Astrocyte of the spinal cord (primary cell): ENCODE results near the gene TRIM27.
A peak's percentile ranks its signal among the peaks of the same experiment; 100 is the strongest.

Source experiments
- DNase-seq: peaks from one replicate; pipeline ENCODE4 v3.0.0; 2011; ENCODE audit warnings: low read depth, low spot score
- H3K4me3 ChIP-seq: 2 replicates; pipeline ENCODE4 v1.5.1; 2011; ENCODE audit warnings: low read depth, mild to moderate bottlenecking, low read length, moderate library complexity
- CTCF ChIP-seq: IDR thresholded peaks from 2 replicates; pipeline ENCODE4 v1.5.1; 2012; ENCODE audit warnings: low read depth, mild to moderate bottlenecking, low read length, inconsistent platforms
- in situ Hi-C: cut with HindIII; loops from 2 replicates; pipeline ENCODE4 v1.10.0; 2017; ENCODE audit warnings: low sequenced_read_pairs

The TRIM27 gene

GRCh38 chr6:28896505-28897368 is 27.0 kb downstream of the TRIM27 start:
- DNase-seq, result peak; percentile 65
- TF ChIP-seq CTCF, result peak; percentile 34
- H3K4me3 ChIP-seq, result peak overlapping the region; percentile 78
- in situ Hi-C loops, result no loop called here

- in situ Hi-C loops, result no loop called here
- peak; percentile 98 for DNase-seq
- TF ChIP-seq CTCF, result no peak
- H3K4me3 ChIP-seq, result peak overlapping the region; percentile 78
Observed at GRCh38 chr6:28895131-28895812, 28.5 kb downstream of the TRIM27 start.

GRCh38 chr6:28893172-28893799 is 30.5 kb downstream of the TRIM27 start:
- TF ChIP-seq CTCF, result no peak
- no peak overlapping the region for H3K4me3 ChIP-seq
- no peak for DNase-seq
- in situ Hi-C loops, result no loop called here

GRCh38 chr6:28892525-28892924 is 31.3 kb downstream of the TRIM27 start:
- no peak for TF ChIP-seq CTCF
- in situ Hi-C loops, result no loop called here

GRCh38 chr6:28887796-28888496 is 35.8 kb downstream of the TRIM27 start:
- no peak for DNase-seq
- H3K4me3 ChIP-seq, result no peak overlapping the region
- no peak for TF ChIP-seq CTCF
- in situ Hi-C loops, result no loop called here

More at GRCh38 chr6:28892525-28892924, 31.3 kb downstream of the TRIM27 start:
- H3K4me3 ChIP-seq, result no peak overlapping the region
- DNase-seq, result no peak

- H3K4me3 ChIP-seq, result no peak overlapping the region
- no peak for TF ChIP-seq CTCF
- DNase-seq, result no peak
- in situ Hi-C loops, result no loop called here
Observed at GRCh38 chr6:28886079-28886439, 37.7 kb downstream of the TRIM27 start.
